Endothelial cell of umbilical vein (primary cell): ENCODE measurements around the gene SPAG9.
"Not testable (repeated sequence)": the region's sequence is repeated elsewhere in the genome, so short reads cannot be mapped to it uniquely, and the experiment has no call there.

Source experiments
- EZH2 ChIP-seq: IDR thresholded peaks from 2 replicates; pipeline ENCODE4 v1.6.1; 2012; ENCODE audit warnings: borderline replicate concordance, low read depth, mild to moderate bottlenecking, moderate library complexity, low read length, inconsistent platforms; ENCODE audit not compliant: severe bottlenecking
- POLR2A ChIP-seq: IDR thresholded peaks from 2 replicates; pipeline ENCODE4 v1.6.1; 2012; ENCODE audit warnings: low read depth, mild to moderate bottlenecking, control low read depth, low read length
- TF ChIP-seq, protein P1 (sequence below), 2 donors: IDR thresholded peaks; 1 replicate in 1 of 2; 2 replicates in 1 of 2; pipeline ENCODE4 v1.5.1; 2011; ENCODE audit warnings: low read length in 2 of 2, mild to moderate bottlenecking in 2 of 2, moderate library complexity in 2 of 2, control low read depth in 1 of 2, inconsistent platforms in 1 of 2, low read depth in 1 of 2; ENCODE audit not compliant: insufficient read depth in 1 of 2; ENCODE audit errors: extremely low read depth in 1 of 2

DNA sequence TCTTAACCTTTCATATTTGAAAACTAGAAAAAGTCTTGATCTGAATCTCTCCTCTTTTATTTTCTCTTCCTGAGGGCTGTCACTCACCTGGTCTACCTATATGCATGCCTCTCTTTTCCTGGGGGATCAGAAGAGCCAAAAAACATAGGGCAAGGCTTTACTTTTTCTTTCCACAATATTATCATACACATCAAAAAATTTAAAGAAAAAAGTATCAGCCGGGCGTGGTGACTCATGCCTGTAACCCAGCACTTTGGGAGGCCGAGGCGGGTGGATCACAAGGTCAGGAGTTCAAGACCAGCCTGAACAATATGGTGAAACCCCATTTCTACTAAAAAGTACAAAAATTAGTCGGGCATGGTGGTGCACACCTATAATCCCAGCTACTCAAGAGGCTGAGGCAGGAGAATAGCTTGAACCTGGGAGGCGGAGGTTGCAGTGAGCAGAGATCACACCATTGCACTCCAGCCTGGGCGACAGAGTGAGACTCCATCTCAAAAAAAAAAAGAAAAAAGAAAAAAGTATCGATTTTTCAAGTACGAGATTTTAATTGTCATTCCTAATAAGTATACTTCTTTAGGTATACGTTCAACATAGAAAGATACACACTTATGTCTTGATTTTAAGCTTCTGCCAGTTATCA lies 1.9 kb upstream of the SPAG9 start:
- not testable (repeated sequence) for TF ChIP-seq EZH2, POLR2A
- TF ChIP-seq, protein P1, sequence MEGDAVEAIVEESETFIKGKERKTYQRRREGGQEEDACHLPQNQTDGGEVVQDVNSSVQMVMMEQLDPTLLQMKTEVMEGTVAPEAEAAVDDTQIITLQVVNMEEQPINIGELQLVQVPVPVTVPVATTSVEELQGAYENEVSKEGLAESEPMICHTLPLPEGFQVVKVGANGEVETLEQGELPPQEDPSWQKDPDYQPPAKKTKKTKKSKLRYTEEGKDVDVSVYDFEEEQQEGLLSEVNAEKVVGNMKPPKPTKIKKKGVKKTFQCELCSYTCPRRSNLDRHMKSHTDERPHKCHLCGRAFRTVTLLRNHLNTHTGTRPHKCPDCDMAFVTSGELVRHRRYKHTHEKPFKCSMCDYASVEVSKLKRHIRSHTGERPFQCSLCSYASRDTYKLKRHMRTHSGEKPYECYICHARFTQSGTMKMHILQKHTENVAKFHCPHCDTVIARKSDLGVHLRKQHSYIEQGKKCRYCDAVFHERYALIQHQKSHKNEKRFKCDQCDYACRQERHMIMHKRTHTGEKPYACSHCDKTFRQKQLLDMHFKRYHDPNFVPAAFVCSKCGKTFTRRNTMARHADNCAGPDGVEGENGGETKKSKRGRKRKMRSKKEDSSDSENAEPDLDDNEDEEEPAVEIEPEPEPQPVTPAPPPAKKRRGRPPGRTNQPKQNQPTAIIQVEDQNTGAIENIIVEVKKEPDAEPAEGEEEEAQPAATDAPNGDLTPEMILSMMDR (IDR thresholded peaks at IDR 0.05; ENCODE audit: extremely low read depth in 1 of 2, insufficient read depth in 1 of 2, low read depth in 1 of 2, low read length in 2 of 2), result not testable (repeated sequence)
